ENCODE results near the gene MRPS35.

- TF ChIP-seq, protein P1, sequence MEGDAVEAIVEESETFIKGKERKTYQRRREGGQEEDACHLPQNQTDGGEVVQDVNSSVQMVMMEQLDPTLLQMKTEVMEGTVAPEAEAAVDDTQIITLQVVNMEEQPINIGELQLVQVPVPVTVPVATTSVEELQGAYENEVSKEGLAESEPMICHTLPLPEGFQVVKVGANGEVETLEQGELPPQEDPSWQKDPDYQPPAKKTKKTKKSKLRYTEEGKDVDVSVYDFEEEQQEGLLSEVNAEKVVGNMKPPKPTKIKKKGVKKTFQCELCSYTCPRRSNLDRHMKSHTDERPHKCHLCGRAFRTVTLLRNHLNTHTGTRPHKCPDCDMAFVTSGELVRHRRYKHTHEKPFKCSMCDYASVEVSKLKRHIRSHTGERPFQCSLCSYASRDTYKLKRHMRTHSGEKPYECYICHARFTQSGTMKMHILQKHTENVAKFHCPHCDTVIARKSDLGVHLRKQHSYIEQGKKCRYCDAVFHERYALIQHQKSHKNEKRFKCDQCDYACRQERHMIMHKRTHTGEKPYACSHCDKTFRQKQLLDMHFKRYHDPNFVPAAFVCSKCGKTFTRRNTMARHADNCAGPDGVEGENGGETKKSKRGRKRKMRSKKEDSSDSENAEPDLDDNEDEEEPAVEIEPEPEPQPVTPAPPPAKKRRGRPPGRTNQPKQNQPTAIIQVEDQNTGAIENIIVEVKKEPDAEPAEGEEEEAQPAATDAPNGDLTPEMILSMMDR (IDR thresholded peaks at IDR 0.05; ENCODE audit: insufficient read depth, low read depth, low read length), result no peak
- no peak for TF ChIP-seq EZH2 (IDR thresholded peaks at IDR 0.05; ENCODE audit: insufficient read depth, low read length)
Observed at GRCh38 chr12:27723212-27723611, 12.6 kb downstream of the MRPS35 start.

Measured in astrocyte (in vitro differentiated cells and primary cell).